GM23248 (cell line): Measurements from ENCODE around the gene ERN1.

Source experiments
- EZH2 ChIP-seq: fragments of 200-600 bp; sonication (generic); IDR thresholded peaks from 2 replicates; pipeline ENCODE4 v1.6.1; 2018; ENCODE audit warnings: antibody characterized with exemption, mild to moderate bottlenecking; ENCODE audit not compliant: insufficient read depth, poor library complexity, severe bottlenecking
- EZH2phosphoT487 ChIP-seq: fragments of 200-600 bp; sonication (generic); IDR thresholded peaks from 2 replicates; pipeline ENCODE4 v1.6.1; 2018; ENCODE audit warnings: antibody characterized with exemption, moderate library complexity, mild to moderate bottlenecking, low read depth; ENCODE audit not compliant: insufficient read depth

GRCh38 chr17:64090144-64090543 lies 39.8 kb downstream of the ERN1 start:
- no peak for TF ChIP-seq EZH2
- no peak for TF ChIP-seq EZH2phosphoT487
